Embryonic facial prominence (tissue), 1 donor: Measurements from ENCODE around the gene SNN.

Experiments used
- DNase-seq: peaks from one replicate; pipeline ENCODE4 v3.0.0-alpha.2; 2016; ENCODE audit errors: extremely low spot score

The SNN gene

DNA sequence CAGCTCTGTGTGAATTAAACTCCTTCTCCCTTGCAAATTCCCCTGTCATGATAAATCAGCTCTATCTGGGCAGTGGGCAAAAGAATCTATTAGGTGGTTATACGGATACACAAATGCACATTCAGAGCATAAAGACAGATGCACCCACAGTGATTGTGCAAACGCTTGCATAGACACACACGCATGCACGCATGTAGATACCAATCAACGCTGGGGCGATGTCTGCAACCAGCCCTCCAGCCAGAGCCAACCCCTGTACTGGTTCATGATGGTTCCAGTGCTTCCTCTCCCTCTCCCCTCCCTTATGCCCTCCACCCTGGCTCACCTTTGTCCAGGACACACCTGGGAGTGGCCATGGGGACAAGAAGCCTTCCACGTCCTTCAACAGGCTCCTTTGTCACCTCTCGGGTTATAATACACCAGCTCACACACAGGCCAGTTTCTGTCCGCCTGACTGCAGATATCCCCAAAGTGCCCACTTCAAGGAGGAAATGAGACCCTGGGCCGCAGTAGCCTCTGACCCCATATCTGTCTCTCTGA, 33.1 kb upstream of the SNN start:
- DNase-seq = no peak

DNA sequence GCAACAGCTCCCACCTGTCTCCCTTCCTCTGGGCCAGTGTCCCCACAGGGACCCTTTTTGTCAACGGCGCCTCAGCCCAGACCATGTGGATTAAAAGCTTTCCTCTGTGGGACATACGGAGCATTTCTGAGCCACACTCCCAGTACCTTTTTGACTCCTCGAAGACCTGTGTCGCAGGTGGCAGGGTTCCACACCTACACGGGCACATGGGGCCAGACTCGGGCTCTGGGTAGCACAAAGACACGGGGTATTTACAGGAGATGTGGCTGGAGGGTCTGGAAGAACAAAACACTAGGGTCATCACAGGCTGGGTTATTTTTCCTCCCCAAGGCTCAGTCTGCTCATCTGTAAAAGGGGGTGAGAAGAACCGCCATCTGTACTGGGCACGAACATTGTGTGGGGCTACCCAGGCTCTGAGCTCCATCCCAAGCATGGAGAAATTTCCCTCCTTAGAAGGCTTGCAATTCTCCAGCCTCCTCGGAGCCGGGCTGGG, 32.5 kb upstream of the SNN start:
- DNase-seq = no peak

DNA sequence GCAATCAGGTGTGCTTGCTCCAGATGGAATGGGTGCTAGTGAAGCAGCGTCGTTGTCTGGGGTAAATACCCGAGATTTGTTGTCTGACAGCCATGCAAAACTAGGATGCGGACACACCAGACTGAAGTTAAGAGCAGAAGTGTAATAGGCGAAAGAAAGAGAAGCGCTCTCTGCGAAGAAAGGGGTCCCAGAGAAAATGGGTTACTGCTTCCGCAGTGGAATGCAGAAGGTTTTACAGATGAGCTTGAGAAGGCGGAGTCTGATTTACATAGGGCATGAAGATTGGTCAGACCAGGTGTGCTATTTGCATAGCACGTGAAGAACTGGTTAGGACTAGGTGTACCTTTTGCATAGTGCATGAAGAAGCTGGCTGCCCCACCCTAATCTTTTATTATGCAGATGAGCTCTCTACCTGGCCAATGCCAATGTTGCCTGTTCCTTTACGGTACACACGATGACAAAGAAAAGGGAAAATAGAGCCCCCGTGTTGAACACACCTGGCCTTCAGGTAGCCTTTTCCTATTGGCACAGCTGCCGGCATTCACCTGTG, 32.0 kb upstream of the SNN start:
- DNase-seq = peak; percentile 43

DNA sequence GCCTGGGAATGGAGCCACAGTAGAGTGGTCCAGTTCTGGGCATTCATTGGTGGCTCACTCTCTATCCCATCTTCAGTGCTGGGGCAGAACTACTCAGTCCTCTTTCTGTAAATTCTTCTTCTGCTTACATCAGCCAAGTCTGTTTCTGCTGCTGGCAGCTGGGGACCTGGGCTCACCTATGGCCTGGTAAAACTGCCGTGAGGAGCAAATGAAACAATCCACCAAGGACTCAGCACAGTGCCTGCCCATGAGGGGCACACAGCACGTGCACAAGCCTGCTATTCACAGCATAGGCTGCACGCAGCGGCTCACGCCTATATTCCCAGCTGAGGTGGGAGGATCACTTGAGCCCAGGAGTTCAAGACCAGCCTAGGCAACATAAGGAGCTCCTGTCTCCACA, 30.9 kb upstream of the SNN start:
- DNase-seq = no peak

DNA sequence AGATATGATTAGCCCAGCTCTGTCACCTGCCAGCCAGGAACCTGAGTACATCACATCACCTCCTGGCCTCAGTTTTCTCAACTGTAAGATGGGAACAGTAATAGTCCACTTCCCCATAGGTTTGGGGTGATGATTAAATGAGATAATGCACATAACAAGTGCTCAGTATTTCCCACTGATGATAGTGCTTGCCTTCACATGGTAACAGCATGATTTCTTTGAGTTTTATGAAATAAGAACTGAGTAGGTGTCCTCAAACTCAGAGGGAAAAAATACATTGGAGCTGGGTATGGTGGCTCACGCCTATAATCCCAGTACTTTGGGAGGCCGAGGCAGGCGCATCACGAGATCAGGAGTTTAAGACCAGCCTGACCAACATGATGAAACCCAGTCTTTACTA, 30.1 kb upstream of the SNN start:
- no peak for DNase-seq

DNA sequence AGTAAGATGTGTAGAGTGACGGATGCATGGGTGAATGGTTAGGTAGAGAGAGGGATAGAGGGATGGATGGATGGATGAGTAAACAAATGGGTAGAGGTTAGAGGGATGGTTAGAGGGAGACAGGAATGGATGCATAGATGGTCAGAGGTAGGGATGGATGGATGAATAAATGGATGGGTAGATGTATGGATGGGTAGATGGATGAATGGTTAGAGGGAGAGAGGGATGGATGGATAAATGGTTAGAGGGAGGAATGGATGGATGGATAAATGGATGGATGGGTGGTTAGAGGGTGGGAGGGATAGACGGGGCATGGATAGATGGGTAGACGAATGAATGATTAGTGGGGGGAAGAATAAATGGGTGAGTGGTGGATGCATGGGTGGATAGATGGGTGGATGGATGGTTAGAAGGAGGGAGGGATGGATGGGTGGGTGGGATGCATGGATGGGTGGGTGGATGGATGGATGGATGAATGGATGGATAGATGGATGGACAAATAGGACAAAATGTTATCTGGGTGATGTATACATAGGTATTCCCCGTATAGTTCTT, 29.2 kb upstream of the SNN start:
- no peak for DNase-seq

DNA sequence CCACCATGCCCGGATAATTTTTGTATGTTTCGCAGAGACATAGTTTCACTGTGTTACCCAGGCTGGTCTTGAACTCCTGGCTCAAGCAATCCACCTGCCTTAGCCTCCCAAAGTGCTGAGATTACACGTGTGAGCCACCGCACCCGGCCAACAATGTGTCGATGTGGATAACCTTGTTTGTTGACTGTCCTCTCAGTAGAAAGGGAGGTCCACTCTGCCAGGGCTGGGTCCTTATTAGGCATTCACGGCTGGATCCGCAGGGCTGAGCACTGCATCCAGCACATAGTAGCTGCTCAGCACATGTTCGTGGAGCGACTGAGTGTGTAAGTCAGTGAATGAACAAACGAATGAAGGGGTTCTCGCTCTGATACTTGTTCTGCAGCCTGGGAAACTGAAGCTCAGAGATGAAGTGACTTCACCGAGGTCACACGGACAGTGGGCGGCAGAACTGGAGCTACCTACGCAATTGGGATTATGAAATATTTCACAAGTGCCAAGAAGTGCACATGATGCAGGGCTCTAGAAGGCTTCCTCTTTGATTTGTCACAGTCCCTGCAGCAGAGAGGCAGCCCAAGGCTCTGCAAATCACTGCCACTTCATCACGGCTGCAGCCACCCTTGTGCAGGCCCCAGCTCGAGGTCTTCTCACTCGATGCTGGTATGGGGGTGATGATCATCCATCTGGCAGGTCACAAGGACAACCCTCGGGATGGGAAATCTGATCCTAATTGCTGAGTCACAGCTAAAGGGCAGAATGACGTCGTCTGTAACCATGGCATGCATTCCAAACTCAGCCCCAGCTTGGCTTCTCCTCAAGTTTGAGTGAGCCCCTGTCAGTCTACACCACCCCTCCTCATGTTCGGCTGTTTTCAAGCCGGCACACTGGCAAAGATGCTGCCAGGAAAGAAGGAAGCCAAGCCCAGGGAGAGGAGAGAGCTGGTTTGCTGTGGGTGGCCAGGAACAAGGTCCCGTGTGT, 28.0 kb upstream of the SNN start:
- DNase-seq = peak; percentile 72

DNA sequence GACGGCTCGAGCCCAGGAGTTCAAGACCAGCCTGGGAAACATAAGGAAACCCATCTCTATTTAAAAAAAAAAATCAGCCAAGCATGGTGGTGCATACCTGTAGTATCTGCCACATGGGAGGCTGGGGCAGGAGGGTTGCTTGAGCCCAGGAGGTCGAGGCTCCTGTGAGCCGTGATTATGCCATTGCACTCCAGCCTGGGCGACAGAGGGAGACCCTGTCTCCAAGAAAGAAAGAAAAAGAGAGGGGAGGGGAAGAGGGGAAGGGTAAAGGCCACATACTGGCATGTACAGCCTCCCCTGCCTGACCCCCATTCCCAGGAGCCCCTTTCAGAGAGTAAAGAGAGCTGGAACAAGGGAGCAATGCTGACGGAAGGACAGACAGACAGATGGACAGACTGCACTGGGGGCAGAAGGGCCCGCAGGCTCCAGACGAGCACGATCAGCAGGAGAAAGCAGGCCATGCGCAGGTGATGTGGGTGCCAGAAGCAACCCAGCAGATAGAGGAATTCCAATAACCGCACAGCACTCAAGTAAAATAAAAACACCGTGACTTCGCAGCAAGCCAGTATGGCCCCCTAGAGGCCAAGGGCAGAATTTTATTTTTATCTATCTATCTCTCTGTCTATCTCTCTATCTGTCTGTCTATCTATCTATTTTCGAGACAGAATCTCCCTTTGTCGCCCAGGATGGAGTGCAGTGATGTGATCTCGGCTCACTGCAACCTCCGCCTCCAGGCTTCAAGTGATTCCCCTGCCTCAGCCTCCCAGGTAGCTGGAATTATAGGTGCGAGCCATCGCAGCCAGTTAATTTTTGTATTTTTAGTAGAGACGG, 27.1 kb upstream of the SNN start:
- DNase-seq = peak; percentile 68

DNA sequence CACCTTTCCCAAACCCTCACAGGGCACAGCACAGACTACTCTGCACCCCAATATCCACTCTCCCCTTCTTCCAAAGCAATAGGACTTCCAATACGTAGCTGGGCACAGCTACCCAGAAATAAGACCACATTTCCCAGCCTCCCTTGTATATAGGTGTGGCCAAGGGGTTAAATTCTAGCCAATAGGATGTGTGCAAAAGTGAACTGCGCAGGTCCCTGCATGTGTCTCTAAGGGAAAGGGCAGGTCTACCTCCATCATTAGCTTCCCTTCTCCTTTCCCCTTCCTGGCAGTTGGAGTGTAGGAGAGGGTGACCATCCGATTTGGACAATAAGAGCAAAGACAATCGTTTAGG, 25.5 kb upstream of the SNN start:
- no peak for DNase-seq

DNA sequence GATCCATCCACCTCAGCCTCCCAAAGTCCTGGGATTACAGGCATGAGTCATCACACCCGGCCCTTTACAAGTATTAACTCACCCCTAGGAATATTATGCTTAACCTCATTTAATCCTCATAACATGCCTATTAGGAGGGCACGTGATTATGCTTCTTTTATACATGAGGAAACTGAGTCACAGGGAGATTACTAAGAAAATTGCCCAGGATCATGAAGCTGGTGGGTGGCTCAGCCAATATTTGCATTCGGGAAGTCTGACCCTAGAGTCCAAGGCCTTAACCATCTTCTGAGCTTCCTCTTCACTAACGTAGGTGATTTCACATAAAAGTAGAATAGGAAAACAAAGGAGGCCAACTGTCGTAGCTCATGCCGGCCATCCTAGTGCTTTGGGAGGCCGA, 19.0 kb upstream of the SNN start:
- no peak for DNase-seq

DNA sequence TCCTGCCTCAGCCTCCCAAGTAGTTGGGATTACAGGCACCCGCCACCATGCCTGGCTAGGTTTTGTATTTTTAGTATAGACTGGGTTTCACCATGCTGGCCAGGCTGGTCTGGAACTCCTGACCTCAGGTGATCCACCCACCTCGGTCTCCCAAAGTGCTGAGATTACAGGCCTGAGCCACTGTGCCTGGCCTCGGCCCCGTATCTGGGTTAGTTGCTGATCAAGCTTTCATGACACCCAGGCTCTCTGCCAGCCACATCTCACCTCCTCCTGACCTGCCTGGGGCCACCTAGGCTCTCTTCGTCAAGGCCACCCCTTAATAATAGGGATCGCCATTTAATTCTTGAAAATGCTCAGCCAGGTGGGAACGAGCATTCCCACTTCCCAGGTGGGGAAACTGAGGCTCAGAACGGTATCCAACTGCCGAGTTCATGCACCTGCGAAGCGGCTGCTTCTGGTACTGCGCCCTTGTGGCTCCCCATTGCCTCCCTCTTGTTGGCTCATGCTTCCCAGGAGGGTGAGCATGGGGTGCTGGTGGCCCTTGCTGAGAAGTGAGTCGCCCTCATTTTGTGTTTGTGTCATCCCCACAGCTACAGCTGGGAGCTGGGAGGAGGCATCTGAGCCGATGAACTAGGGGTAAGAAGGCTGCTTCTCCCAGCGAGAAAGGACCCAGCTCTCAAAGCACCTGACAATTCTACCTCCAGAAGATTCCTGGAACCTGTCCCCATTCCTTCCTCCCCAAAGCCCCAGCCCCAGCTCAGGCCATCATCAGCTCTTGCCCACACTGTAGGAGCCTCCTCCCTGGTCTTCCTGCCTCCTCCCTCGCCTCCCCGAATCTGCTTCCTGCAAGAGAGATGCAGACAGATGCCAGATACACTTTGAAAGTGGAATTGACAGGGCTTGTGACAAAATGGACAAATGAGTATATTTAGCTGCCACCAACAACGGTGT, 17.3 kb upstream of the SNN start:
- no peak for DNase-seq

DNA sequence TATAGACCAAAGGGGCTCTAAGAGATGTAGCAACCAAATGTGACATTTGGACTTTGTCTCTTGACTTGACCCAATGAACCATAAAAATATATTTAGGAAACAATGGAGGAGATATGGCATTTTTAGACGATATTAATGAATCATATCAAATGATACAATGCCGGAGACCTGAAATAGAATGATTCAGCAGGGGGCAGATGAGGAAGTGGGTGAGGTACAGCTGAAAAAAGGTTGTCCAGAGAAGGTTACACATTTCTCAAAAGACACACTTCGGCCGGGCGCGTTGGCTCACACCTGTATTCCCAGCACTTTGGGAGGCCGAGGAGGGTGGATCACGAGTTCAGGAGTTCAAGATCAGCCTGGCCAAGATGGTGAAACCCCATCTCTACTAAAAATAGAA, 16.5 kb upstream of the SNN start:
- DNase-seq = peak; percentile 3

DNA sequence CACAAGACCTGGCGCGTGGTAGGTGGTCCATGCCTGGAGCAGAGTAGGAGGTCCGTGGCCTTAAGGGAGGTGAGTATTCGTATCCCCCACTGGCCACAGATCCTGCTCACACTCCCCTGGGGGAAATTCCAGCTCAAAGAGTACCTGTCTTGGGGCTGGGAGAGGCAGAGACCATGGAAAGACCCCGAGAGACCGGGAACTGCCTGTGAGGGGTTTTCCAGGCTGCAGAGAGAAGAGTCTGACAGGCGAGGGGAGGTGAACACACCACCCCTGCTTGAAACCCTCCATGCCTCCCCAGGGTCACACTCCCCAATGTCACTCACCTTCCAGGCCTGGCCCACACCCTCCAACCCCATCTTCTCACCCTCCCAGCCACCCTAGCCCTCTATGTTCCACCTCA, 12.6 kb upstream of the SNN start:
- DNase-seq = no peak

DNA sequence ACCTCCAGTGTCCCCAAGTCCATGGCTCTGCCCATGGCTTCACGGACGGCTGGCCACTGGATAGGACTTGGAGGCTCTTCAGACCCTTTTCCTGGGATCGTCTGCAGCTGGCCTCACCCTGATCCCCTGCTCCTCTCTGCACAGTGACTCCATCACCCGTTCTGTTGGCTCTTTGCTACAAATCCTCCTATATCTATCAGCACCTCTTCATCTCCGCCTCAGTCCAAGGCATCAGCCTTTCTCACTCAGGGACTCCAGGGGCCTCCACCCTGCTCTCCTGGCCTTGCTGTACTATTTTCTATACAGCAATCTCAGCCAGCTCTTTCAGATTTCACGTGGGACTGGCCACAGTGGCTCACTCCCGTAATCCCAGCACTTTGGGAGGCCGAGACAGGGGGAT, 10.7 kb upstream of the SNN start:
- no peak for DNase-seq

DNA sequence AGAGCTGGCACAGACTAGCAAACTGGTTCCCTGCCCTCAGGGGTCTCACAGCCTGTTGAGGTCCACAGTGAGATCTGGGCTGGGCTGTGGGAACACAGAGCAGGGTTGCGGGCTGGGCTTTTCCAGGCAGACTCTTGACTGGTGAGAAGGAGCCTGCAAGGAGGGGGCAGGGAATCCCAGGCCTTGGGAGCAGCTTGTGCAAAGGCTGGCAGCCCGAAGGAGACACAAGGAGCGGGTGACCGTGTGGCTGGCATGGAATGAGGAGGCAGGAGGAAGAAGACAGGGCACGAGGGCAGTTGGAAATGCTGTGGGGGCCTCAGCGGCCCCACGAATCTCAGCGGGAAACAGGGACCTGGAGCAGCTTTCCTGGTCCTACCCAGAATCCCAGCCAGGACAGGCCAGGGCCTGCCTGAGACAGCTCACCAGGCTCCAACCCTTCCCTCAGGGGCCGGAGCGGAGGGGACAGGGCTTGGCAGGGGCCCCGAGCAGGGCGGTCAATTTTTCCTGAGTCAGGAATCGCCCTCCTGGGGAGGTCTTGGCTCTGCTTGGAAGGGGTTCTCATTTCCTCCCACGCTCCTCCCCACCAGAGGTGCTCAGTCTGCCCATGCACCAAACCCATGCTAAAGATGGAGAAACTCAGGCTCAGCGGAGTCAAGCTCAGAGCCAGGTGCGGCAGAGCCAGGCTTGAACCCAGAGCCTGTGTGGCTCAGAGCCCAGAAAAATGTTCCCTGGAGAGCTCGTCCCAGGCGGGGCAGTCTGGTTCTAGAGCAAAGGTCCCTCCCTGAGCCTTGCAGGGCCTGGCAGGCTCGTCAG, 9.2 kb upstream of the SNN start:
- DNase-seq = no peak

DNA sequence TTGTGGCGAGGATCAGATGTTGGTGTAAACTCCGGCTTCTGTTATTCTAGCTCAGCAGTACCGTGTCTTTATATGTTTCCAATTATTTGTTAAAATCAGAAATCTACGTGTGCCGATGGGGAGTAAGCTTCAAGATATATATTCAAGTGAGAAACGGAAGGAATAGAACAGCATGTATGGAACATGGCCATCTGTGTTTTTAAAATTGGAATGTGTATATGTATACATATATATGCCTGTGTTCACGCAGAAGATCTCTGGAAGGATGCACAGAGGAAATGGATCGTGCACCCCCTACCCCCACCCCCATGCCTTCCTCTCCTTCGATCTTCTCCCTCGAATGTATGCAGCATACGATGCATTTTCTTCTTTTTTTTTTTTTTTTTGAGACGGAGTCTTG, 7.7 kb upstream of the SNN start:
- no peak for DNase-seq

DNA sequence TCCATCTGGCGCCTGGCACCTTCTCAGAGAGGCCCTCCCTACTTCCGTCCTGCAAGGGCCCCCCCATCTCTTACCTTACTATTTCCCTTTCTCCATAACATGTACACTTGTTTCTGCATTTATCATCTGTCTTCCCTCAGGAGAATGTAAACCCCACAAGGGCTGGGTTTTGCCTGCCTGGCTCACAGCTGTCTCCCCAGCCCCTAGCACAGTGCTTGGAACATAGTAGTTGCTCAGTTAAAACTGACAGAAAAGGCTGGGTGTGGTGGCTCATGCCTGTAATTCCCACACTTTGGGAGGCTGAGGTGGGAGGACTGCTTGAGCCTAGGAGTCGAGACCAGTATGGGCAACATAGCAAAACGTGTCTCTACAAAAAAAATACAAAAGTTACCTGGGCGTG, 5.7 kb upstream of the SNN start:
- no peak for DNase-seq

DNA sequence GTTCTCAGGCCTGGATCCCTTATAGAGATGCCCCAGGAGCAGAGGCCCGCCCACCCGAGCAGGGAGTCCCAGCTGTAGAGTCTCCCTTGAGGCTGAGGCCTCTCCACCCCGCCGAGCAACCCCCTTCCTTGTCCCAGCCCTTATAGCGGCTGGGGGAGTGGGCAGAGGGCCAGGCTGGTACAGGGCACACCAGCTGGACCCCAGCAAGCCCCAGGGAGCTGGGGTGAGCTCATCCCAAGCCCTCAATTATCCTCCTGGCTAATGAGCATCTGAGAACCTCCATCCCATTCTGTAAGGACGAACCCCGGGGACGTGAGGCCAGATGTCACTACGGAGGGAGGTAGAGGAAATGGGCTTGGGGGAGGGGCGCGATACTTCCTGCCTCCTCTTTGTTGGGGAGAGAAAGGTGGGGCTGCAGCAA, 3.2 kb upstream of the SNN start:
- no peak for DNase-seq

DNA sequence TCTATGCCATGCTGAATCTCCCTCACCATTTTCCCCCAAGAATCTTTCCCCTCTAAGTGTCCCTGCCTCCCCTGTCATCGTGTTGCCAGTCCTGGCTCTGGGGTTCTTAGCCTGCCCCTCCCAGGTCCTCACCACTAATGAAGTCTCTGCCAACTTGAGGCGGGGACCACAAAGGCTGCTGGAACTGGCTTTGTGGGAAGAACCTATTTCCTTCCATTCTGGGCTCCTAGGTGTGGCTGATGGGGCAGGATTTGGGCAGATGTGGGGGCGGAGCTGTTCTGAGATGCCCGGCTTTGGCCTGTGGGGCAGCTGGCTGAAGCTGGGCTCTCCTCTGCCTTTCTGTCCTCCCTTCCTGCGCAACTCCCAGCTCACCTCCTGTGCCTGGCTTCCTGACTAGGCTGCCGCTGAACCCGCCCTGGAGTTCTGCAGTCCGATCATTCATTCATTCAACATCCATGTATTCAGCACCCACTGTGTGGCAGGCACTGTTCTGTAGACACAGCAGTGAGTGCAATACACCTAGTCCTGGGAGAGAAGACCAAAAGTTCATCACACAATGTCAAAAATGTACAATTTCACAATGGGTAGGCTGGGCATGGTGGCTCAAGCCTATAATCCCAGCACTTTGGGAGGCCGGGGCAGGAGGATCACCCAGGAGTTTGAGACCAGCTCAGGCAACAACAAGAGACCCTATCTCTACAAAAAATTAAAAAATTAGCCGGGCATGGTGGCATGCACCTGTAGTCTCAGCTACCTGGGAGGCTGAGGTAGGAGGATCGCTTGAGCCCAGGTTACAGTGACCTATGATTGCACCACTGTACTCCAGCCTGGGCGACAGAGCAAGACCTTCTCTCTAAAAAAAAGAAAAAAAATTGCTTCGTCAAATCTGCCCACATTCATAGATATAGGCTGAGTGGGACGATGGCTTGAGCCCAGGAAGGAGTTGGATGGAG, 1.9 kb upstream of the SNN start:
- DNase-seq = no peak
